GM12878 (cell line): ENCODE measurements around the gene CTNNA2. TPM values are rescaled to one million over a fixed set of nuclear protein-coding genes. Genes with fewer than 3 reads are reported as not detected.

Source experiments
- ATAC-seq: fragments of 200-7000 bp; cut with Tn5 transposase; 3 replicates; pipeline ENCODE4 v1.9.1; 2020; ENCODE audit warnings: mild to moderate bottlenecking, moderate library complexity
- BruUV-seq: library from RNA; stranded (reverse); fragments of 400-500 nt; replicated peaks from 2 replicates; lab custom pipeline; 2021; lab: Mats Ljungman, UMichigan
- CTCF ChIA-PET: fragments of 300-600 bp; sonication (Branson Sonifier 250); formaldehyde crosslinking; extraction: SDS; loops from one replicate; lab custom pipeline; 2021; ENCODE audit warnings: inconsistent platforms; lab: Yijun Ruan, JAX
- POLR2A ChIA-PET: fragments of 350-600 bp; formaldehyde crosslinking; extraction: SDS; loops from one replicate; lab custom pipeline; 2021; ENCODE audit warnings: inconsistent platforms; lab: Charles Lee
- RAD21 ChIA-PET: fragments of 300-600 bp; sonication (Branson Sonifier 250); formaldehyde crosslinking; loops from one replicate; lab custom pipeline; 2023; ENCODE audit warnings: antibody characterized with exemption; ENCODE audit not compliant: unreplicated experiment; lab: Charles Lee
- SMC1A ChIA-PET: fragments of 300-600 bp; sonication (Branson Sonifier 250); formaldehyde crosslinking; loops from one replicate; lab custom pipeline; 2023; ENCODE audit not compliant: unreplicated experiment, uncharacterized antibody; lab: Charles Lee
- DNase-seq: peaks from one replicate; pipeline ENCODE4 v3.0.0-alpha.2; 2011; ENCODE audit warnings: low read depth, low spot score
- FAIRE-seq: peaks from 3 replicates; lab custom pipeline; 2011; peaks lifted over from hg19 to GRCh38; lab: Jason Lieb, UNC
- H2AFZ ChIP-seq: 2 replicates; pipeline ENCODE4 v1.6.0; 2011; ENCODE audit warnings: low read depth, low read length, control low read depth; ENCODE audit not compliant: control insufficient read depth
- H3K27ac ChIP-seq: 2 replicates; pipeline ENCODE4 v1.5.1; 2011; ENCODE audit warnings: control low read depth; ENCODE audit not compliant: control insufficient read depth, insufficient read depth
- H3K27me3 ChIP-seq, 2 experiments: replicated peaks in 1 of 2; 2 replicates each; pipeline versions ENCODE4 v1.6.0 to v1.6.1; 2011; ENCODE audit warnings: low read length in 1 of 2; ENCODE audit not compliant: control insufficient read depth in 2 of 2, insufficient read depth in 2 of 2
- H3K36me3 ChIP-seq, 2 experiments: 2 replicates each; pipeline ENCODE4 v1.5.1; 2011; ENCODE audit warnings: low read length in 1 of 2; ENCODE audit not compliant: control insufficient read depth in 2 of 2, insufficient read depth in 2 of 2
- H3K4me1 ChIP-seq: 2 replicates; pipeline ENCODE4 v1.6.1; 2011; ENCODE audit warnings: mild to moderate bottlenecking, low read length, moderate library complexity, mixed read lengths; ENCODE audit not compliant: control insufficient read depth, insufficient read depth
- H3K4me2 ChIP-seq: 2 replicates; pipeline ENCODE4 v1.6.0; 2011; ENCODE audit warnings: control low read depth; ENCODE audit not compliant: control insufficient read depth, insufficient read depth
- H3K4me3 ChIP-seq: fragments of 200-600 bp; sonication (generic); 2 replicates; pipeline ENCODE4 v1.5.1; 2016
- H3K79me2 ChIP-seq: 2 replicates; pipeline ENCODE4 v1.6.0; 2011; ENCODE audit warnings: low read length; ENCODE audit not compliant: control insufficient read depth, insufficient read depth
- H3K9ac ChIP-seq: 2 replicates; pipeline ENCODE4 v1.8.0; 2011; ENCODE audit warnings: low read length, control low read depth, mixed read lengths; ENCODE audit not compliant: control insufficient read depth, insufficient read depth
- H3K9me3 ChIP-seq: replicated peaks from 3 replicates; pipeline ENCODE4 v1.5.1; 2011; ENCODE audit warnings: mild to moderate bottlenecking, low read length; ENCODE audit not compliant: control insufficient read depth, insufficient read depth
- H4K20me1 ChIP-seq: 2 replicates; pipeline ENCODE4 v1.6.0; 2011; ENCODE audit not compliant: control insufficient read depth, insufficient read depth
- MXI1 ChIP-seq: fragments of 150-350 bp; IDR thresholded peaks from 2 replicates; pipeline ENCODE4 v1.6.1; 2011; ENCODE audit warnings: low read depth, mild to moderate bottlenecking, inconsistent platforms, low read length, improper control_type of control experiment
- SREBF1 ChIP-seq: IDR thresholded peaks from 2 replicates; pipeline ENCODE4 v1.6.1; 2012; ENCODE audit warnings: mild to moderate bottlenecking, low read length
- STAT1 ChIP-seq: fragments of 450-650 bp; conservative IDR thresholded peaks from 2 replicates; pipeline ENCODE4 v1.6.1; 2014; ENCODE audit warnings: antibody characterized with exemption, mild to moderate bottlenecking
- TCF12 ChIP-seq: IDR thresholded peaks from 2 replicates; pipeline ENCODE4 v1.6.1; 2011; ENCODE audit warnings: low read depth, mild to moderate bottlenecking, low read length
- ZNF384 ChIP-seq: IDR thresholded peaks from 2 replicates; pipeline ENCODE4 v1.6.1; 2012; ENCODE audit warnings: low read depth, mild to moderate bottlenecking, low read length, improper control_type of control experiment, borderline replicate concordance
- WGBS: methylation state at CpG from one replicate; pipeline ENCODE4 v1.1.6; 2016; ENCODE audit warnings: low lambda C conversion rate; ENCODE audit not compliant: insufficient replicate concordance, insufficient coverage; ENCODE audit errors: missing lambda C conversion rate; 5-methylcytosine and 5-hydroxymethylcytosine counted together
- in situ Hi-C: fragments of 300-500 bp; cut with MboI; formaldehyde crosslinking; loops from 9 replicates; pipeline ENCODE4 v1.14.3; 2018; ENCODE audit warnings: mixed read lengths
- intact Hi-C: fragments of 100-400 bp; cut with micrococcal nuclease; formaldehyde crosslinking; loops from one replicate; pipeline ENCODE4 v1.14.2; 2022; ENCODE audit not compliant: unreplicated experiment
- polyA plus RNA-seq, 11 experiments: library from polyadenylated mRNA; depleted of rRNA in 4 of 11; unstranded in 6 of 11; stranded (reverse) in 5 of 11; fragments of >200 nt; fragmentation: Nextera tagmentation in 4 of 11; fragmentation: Illumina TruSeq in 1 of 11; extraction: Ambion mirVana in 4 of 11; extraction: Trizol in 1 of 11; gene quantifications; 1 replicate in 1 of 11; 2 replicates in 10 of 11; pipeline versions ENCODE4 v1.2.1 to v1.2.3, GENCODE V29; 2011 to 2016; ENCODE audit warnings: inconsistent platforms in 2 of 11, missing spikeins in 2 of 11, low read depth in 1 of 11
- total RNA-seq, 4 experiments: library from RNA; depleted of rRNA in 3 of 4; stranded (reverse); fragments of >200 nt in 3 of 4; fragmentation: Illumina TruSeq in 1 of 4; extraction: Trizol in 1 of 4; gene quantifications; 2 replicates each; pipeline versions ENCODE4 v1.2.1 to v1.2.3, GENCODE V29; 2013 to 2021
- TF ChIP-seq, protein P1 (sequence below): fragments of 450-650 bp; IDR thresholded peaks from 2 replicates; pipeline ENCODE4 v1.6.1; 2017; ENCODE audit warnings: mild to moderate bottlenecking, moderate library complexity

The CTNNA2 gene
- total and polyA plus RNA-seq, 10 of the 15 experiments (the other 5 are each of a cell fraction or from before 2014, with no cell fraction given) = 2.4 to 36.2 (median 6.6) TPM

- intact Hi-C loops (no loop called here), in situ Hi-C loops (no loop called here)
- Histone ChIP-seq H3K36me3 (no peaks in the 10 kb centered on the region), H3K79me2 (no peaks in the 10 kb centered on the region), H3K4me1 (no peaks in the 10 kb centered on the region), H2AFZ (no peak overlapping the region), H3K4me3 (no peak overlapping the region), H3K27ac (no peak overlapping the region), H4K20me1 (no peaks in the 10 kb centered on the region), H3K9me3 (no peaks in the 10 kb centered on the region), H3K4me2 (no peak overlapping the region), H3K27me3 (no peaks in the 10 kb centered on the region), H3K9ac (no peak overlapping the region)
- ChIA-PET CTCF (no interaction called here), SMC1A (no interaction called here), RAD21 (no interaction called here), POLR2A (no interaction called here)
- FAIRE-seq (no peak), DNase-seq (no peak), ATAC-seq (no peak)
- BruUV-seq = no TSS peak
- TF ChIP-seq STAT1 (no peak), MXI1 (no peak), TCF12 (no peak), ZNF384 (no peak), SREBF1 (no peak)
- TF ChIP-seq, protein P1, sequence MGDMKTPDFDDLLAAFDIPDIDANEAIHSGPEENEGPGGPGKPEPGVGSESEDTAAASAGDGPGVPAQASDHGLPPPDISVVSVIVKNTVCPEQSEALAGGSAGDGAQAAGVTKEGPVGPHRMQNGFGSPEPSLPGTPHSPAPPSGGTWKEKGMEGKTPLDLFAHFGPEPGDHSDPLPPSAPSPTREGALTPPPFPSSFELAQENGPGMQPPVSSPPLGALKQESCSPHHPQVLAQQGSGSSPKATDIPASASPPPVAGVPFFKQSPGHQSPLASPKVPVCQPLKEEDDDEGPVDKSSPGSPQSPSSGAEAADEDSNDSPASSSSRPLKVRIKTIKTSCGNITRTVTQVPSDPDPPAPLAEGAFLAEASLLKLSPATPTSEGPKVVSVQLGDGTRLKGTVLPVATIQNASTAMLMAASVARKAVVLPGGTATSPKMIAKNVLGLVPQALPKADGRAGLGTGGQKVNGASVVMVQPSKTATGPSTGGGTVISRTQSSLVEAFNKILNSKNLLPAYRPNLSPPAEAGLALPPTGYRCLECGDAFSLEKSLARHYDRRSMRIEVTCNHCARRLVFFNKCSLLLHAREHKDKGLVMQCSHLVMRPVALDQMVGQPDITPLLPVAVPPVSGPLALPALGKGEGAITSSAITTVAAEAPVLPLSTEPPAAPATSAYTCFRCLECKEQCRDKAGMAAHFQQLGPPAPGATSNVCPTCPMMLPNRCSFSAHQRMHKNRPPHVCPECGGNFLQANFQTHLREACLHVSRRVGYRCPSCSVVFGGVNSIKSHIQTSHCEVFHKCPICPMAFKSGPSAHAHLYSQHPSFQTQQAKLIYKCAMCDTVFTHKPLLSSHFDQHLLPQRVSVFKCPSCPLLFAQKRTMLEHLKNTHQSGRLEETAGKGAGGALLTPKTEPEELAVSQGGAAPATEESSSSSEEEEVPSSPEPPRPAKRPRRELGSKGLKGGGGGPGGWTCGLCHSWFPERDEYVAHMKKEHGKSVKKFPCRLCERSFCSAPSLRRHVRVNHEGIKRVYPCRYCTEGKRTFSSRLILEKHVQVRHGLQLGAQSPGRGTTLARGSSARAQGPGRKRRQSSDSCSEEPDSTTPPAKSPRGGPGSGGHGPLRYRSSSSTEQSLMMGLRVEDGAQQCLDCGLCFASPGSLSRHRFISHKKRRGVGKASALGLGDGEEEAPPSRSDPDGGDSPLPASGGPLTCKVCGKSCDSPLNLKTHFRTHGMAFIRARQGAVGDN = no peak
- WGBS = 8% methylated on average over 1 of the region's 1 CpG
These were observed 589.2 kb downstream of the CTNNA2 start for GRCh38 chr2:80102026-80102425.
